Adrenal gland (tissue), 5 donors: ENCODE results near the gene CAMTA1.

Experiments
- CTCF ChIP-seq, 6 experiments: fragments of 450-650 bp in 4 of 6; fragments of 200-600 bp in 2 of 6; sonication (generic) in 1 of 6; IDR thresholded peaks; 1 replicate in 5 of 6; 2 replicates in 1 of 6; pipeline versions ENCODE4 v1.5.1 to v1.8.0; 2016 to 2021; ENCODE audit warnings: antibody characterized with exemption in 6 of 6, mild to moderate bottlenecking in 2 of 6, moderate library complexity in 1 of 6
- POLR2A ChIP-seq, 2 donors: fragments of 450-650 bp; IDR thresholded peaks; one replicate each; pipeline ENCODE4 v1.6.1; 2017; ENCODE audit warnings: antibody characterized with exemption in 2 of 2, mild to moderate bottlenecking in 2 of 2, moderate library complexity in 1 of 2
- donor health status: DM: no; HTN: no; CAD: no.

DNA sequence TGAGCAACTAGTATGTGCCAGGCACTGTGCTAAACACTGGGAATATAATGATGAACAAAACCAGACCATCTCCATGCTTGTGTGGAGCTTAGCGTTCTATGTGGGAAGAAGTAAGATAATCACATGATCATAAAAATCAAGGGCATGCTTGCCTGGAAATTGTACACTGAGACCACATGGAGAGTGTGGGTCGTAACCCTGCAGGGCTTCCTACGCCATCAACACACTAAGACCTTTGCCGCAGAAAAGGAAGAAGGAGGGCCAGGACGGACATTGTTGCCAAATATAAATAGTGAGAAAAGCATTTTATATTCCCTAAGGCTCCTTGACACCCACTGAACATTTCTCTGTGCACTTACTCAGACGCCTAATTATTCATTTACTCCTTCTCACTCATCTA is 597.7 kb downstream of the CAMTA1 start:
- TF ChIP-seq CTCF (IDR thresholded peaks at IDR 0.05) (no peak), POLR2A (IDR thresholded peaks at IDR 0.05) (no peak)
